ENCODE measurements around the gene SCFD2. TPM values are rescaled to one million over a fixed set of nuclear protein-coding genes. Genes with fewer than 3 reads are reported as not detected.
"Not testable (repeated sequence)": the region's sequence is repeated elsewhere in the genome, so short reads cannot be mapped to it uniquely, and the experiment has no call there.

The SCFD2 gene
- total RNA-seq, 1 donor from 2014 or later, result 13.2 TPM

GRCh38 chr4:53221832-53222480 lies 143.9 kb downstream of the SCFD2 start:
- no peak overlapping the region for H3K27ac ChIP-seq
- no peak for TF ChIP-seq CTCF (IDR thresholded peaks at IDR 0.05)
- no peaks in the 10 kb centered on the region for H3K4me1 ChIP-seq
- no peaks in the 10 kb centered on the region for H3K36me3 ChIP-seq
- ATAC-seq, result no peak
- intact Hi-C loops (cut with DNase I), result no loop called here
- H3K9me3 ChIP-seq, result no peaks in the 10 kb centered on the region
- no peak overlapping the region for H3K4me3 ChIP-seq
- DNase-seq, result no peak
- H3K27me3 ChIP-seq (ENCODE audit: low read depth), result no peaks in the 10 kb centered on the region

DNA sequence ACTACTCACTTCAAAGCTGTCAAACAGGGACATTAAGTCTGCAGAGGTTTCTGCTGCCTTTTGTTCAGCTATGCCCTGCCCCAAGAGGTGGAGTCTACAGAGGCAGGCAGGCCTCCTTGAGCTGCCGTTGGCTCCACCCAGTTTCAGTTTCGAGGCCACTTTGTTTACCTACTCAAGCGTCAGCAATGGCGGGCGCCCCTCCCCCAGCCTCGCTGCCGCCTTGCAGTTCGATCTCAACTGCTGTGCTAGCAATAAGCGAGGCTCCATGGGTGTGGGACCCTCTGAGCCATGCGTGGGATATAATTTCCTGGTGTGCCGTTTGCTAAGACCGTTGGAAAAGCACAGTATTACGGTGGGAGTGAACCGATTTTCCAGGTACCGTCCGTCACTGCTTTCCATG lies 146.7 kb downstream of the SCFD2 start:
- H3K27ac ChIP-seq; intact Hi-C loops (cut with DNase I); H3K4me1 ChIP-seq; DNase-seq; H3K27me3 ChIP-seq (ENCODE audit: low read depth); H3K4me3 ChIP-seq; H3K36me3 ChIP-seq; ATAC-seq; H3K9me3 ChIP-seq: not testable (repeated sequence)

GRCh38 chr4:53208753-53209152 lies 157.1 kb downstream of the SCFD2 start:
- Histone ChIP-seq H3K9me3 (no peaks in the 10 kb centered on the region), H3K27ac (no peak overlapping the region), H3K27me3 (ENCODE audit: low read depth) (no peaks in the 10 kb centered on the region), H3K36me3 (no peaks in the 10 kb centered on the region), H3K4me3 (no peak overlapping the region), H3K4me1 (no peaks in the 10 kb centered on the region)
- ATAC-seq (no peak), DNase-seq (no peak)
- no peak for TF ChIP-seq CTCF (IDR thresholded peaks at IDR 0.05)
- intact Hi-C loops (cut with DNase I), result no loop called here

DNA sequence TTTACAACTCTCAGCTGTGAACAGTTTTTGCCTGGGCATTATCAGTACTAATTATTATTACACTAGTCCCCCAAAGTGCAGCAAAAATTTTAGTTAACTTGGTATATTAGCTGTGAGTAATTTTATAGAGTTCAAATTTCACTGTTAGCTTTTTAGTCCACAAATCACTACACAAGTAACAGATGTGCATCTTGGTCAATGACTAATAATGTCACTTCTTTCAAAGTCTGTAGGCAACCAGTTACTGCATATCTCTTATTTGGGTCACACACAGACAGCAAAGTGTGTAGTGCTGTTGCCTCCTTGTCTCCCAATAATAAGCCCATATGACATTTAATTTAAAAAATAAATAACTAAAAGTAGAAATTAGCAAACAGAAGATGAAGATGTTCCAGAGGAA lies 159.9 kb downstream of the SCFD2 start:
- no peak for ATAC-seq
- no peaks in the 10 kb centered on the region for H3K9me3 ChIP-seq
- H3K36me3 ChIP-seq, result no peaks in the 10 kb centered on the region
- no peak overlapping the region for H3K27ac ChIP-seq
- H3K4me3 ChIP-seq, result no peak overlapping the region
- H3K27me3 ChIP-seq (ENCODE audit: low read depth), result no peaks in the 10 kb centered on the region
- intact Hi-C loops (cut with DNase I), result no loop called here
- H3K4me1 ChIP-seq, result no peaks in the 10 kb centered on the region
- no peak for DNase-seq
- TF ChIP-seq CTCF (IDR thresholded peaks at IDR 0.05), result no peak

GRCh38 chr4:53199356-53199755 lies 166.5 kb downstream of the SCFD2 start:
- H3K9me3 ChIP-seq, result no peaks in the 10 kb centered on the region
- DNase-seq, result no peak
- H3K27ac ChIP-seq, result no peak overlapping the region
- H3K4me3 ChIP-seq, result no peak overlapping the region
- no peak for ATAC-seq
- H3K27me3 ChIP-seq (ENCODE audit: low read depth), result no peaks in the 10 kb centered on the region
- intact Hi-C loops (cut with DNase I), result loop anchor here (10.0 kb wide), 2 partner anchors 605 to 1025 kb away; partner anchors contain the start of gene PDGFRA
- TF ChIP-seq CTCF (IDR thresholded peaks at IDR 0.05), result no peak
- no peaks in the 10 kb centered on the region for H3K4me1 ChIP-seq
- H3K36me3 ChIP-seq, result no peaks in the 10 kb centered on the region

- H3K4me3 ChIP-seq, result no peak overlapping the region
- DNase-seq, result no peak
These were observed 168.1 kb downstream of the SCFD2 start for GRCh38 chr4:53197772-53198142.

More at GRCh38 chr4:53197772-53198142, 168.1 kb downstream of the SCFD2 start:
- no peak for ATAC-seq
- TF ChIP-seq CTCF (IDR thresholded peaks at IDR 0.05), result no peak
- no peaks in the 10 kb centered on the region for H3K4me1 ChIP-seq
- no peaks in the 10 kb centered on the region for H3K27me3 ChIP-seq (ENCODE audit: low read depth)
- no peaks in the 10 kb centered on the region for H3K9me3 ChIP-seq
- intact Hi-C loops (cut with DNase I), result loop anchor here (10.0 kb wide), 2 partner anchors 607 to 1027 kb away; partner anchors contain the start of gene PDGFRA
- no peaks in the 10 kb centered on the region for H3K36me3 ChIP-seq
- no peak overlapping the region for H3K27ac ChIP-seq

Measured in lower lobe of right lung (tissue), 2 donors.